H1 (cell line): Measurements from ENCODE around the gene C3orf38. TPM values are rescaled to one million over a fixed set of nuclear protein-coding genes. Genes with fewer than 3 reads are reported as not detected.

Experiments
- CEBPB ChIP-seq: IDR thresholded peaks from 2 replicates; pipeline ENCODE4 v1.6.1; 2012; ENCODE audit warnings: low read depth, low read length
- SAP30 ChIP-seq: fragments of 300-600 bp; sonication (generic); IDR thresholded peaks from 2 replicates; pipeline ENCODE4 v1.7.1; 2012; ENCODE audit warnings: low read length, moderate library complexity, mild to moderate bottlenecking, inconsistent platforms; ENCODE audit not compliant: insufficient read depth, insufficient replicate concordance
- SP1 ChIP-seq: IDR thresholded peaks from 2 replicates; pipeline ENCODE4 v1.6.1; 2011; ENCODE audit warnings: low read depth, low read length
- polyA plus RNA-seq, 7 experiments: library from polyadenylated mRNA; depleted of rRNA in 3 of 7; stranded (reverse) in 5 of 7; unstranded in 2 of 7; fragments of >200 nt in 5 of 7; fragments of 200-250 nt in 2 of 7; gene quantifications; 1 replicate in 5 of 7; 2 replicates in 1 of 7; 4 replicates in 1 of 7; pipeline versions ENCODE4 v1.2.1 to v1.2.3, GENCODE V29; 2011 to 2013; ENCODE audit warnings: missing spikeins in 2 of 7, mixed read lengths in 2 of 7
- total RNA-seq: library from RNA; stranded (reverse); fragmentation: NEBNext Ultra II Directional; extraction: Animal tissue kit (Norgen Biotek cat#: 25700); gene quantifications from 2 replicates; pipeline ENCODE4 v1.2.1, GENCODE V29; 2021
- TF ChIP-seq, protein P1 (sequence below), 3 experiments: IDR thresholded peaks; 1 replicate in 2 of 3; 2 replicates in 1 of 3; pipeline versions ENCODE4 v1.5.1 to v1.6.1; 2011; ENCODE audit warnings: low read length in 3 of 3, mild to moderate bottlenecking in 3 of 3, inconsistent platforms in 2 of 3, low read depth in 1 of 3, moderate library complexity in 1 of 3; ENCODE audit not compliant: insufficient read depth in 1 of 3; ENCODE audit errors: control extremely low read depth in 1 of 3

The C3orf38 gene
- total and polyA plus RNA-seq, 2 of the 8 experiments (the other 6 are each of a cell fraction or from before 2014, with no cell fraction given): 8.6 to 32.1 TPM

DNA sequence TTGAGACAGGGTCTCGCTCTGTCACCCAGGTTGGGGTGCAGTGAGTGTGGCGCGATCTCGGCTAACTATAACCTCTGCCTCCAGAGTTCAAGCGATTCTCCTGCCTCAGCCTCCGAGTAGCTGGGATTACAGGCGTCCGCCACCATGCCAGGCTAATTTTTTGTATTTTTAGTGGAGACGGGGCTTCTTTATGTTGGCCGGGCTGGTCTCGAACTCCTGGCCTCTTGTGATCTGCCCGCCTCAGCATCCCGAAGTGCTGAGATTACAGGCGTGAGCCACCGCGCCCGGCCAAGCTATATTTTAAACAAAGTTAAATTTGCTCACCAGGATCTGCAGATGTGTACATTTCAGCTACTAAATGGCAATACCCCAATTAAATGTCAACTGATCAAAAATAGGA is 1.1 kb upstream of the C3orf38 start (continued):
- TF ChIP-seq, protein P1, sequence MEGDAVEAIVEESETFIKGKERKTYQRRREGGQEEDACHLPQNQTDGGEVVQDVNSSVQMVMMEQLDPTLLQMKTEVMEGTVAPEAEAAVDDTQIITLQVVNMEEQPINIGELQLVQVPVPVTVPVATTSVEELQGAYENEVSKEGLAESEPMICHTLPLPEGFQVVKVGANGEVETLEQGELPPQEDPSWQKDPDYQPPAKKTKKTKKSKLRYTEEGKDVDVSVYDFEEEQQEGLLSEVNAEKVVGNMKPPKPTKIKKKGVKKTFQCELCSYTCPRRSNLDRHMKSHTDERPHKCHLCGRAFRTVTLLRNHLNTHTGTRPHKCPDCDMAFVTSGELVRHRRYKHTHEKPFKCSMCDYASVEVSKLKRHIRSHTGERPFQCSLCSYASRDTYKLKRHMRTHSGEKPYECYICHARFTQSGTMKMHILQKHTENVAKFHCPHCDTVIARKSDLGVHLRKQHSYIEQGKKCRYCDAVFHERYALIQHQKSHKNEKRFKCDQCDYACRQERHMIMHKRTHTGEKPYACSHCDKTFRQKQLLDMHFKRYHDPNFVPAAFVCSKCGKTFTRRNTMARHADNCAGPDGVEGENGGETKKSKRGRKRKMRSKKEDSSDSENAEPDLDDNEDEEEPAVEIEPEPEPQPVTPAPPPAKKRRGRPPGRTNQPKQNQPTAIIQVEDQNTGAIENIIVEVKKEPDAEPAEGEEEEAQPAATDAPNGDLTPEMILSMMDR (IDR thresholded peaks at IDR 0.05; ENCODE audit: control extremely low read depth in 1 of 3, insufficient read depth in 1 of 3, low read depth in 1 of 3, low read length in 3 of 3): no peak
- TF ChIP-seq CEBPB (no peak), SP1 (no peak), SAP30 (no peak)
- TF ChIP-seq, all 59 proteins: peak for 0
